ENCODE data around the gene PIP5K1B.
"Not testable (repeated sequence)": the region's sequence is repeated elsewhere in the genome, so short reads cannot be mapped to it uniquely, and the experiment has no call there.

PIP5K1B gene

GRCh38 chr9:69044240-69045219 lies 339.5 kb downstream of the PIP5K1B start:
- no peak for DNase-seq

- DNase-seq: no peak
Observed at GRCh38 chr9:69045821-69046220, 340.8 kb downstream of the PIP5K1B start.

GRCh38 chr9:69046723-69047122 lies 341.7 kb downstream of the PIP5K1B start:
- no peak for DNase-seq

GRCh38 chr9:69047371-69047770 lies 342.3 kb downstream of the PIP5K1B start:
- no peak for DNase-seq

GRCh38 chr9:69049094-69049493 lies 344.1 kb downstream of the PIP5K1B start:
- no peak for DNase-seq

GRCh38 chr9:69050936-69051335 lies 345.9 kb downstream of the PIP5K1B start:
- DNase-seq: not testable (repeated sequence)

GRCh38 chr9:69054989-69055388 lies 349.9 kb downstream of the PIP5K1B start:
- DNase-seq: no peak

GRCh38 chr9:69056191-69056815 lies 351.3 kb downstream of the PIP5K1B start:
- no peak for DNase-seq

GRCh38 chr9:69058101-69058500 lies 353.1 kb downstream of the PIP5K1B start:
- DNase-seq: no peak

Measured in NCI-H2227 treated with DMSO at 0.1 percent for 48 hours (cell line).